ENCODE measurements around the gene HSPA14.

GRCh38 chr10:14859043-14859442 is 20.9 kb downstream of the HSPA14 start:
- TF ChIP-seq CTCF (conservative IDR thresholded peaks at IDR 0.05 in 1 of 2, IDR thresholded peaks at IDR 0.05 in 1 of 2; ENCODE audit: low read depth in 1 of 2, low read length in 2 of 2) (no peak), EZH2 (IDR thresholded peaks at IDR 0.05; ENCODE audit: low read length, missing control alignments) (no peak)
